Activated naive CD4-positive, alpha-beta T cell treated with anti-CD3 and anti-CD28 coated beads, Interleukin-2, amount 50 U/mL, for 24 hours (primary cell): ENCODE results near the gene CEP44.
A peak's percentile ranks its signal among the peaks of the same experiment; 100 is the strongest.
"Not testable (repeated sequence)": the region's sequence is repeated elsewhere in the genome, so short reads cannot be mapped to it uniquely, and the experiment has no call there.

Experiments
- H3K27ac Mint-ChIP-seq: one replicate; pipeline ENCODE4 v1.8.0; 2021; ENCODE audit warnings: mild to moderate bottlenecking, mixed read lengths
- H3K27me3 Mint-ChIP-seq: one replicate; pipeline ENCODE4 v1.8.0; 2021; ENCODE audit warnings: mixed read lengths
- H3K36me3 Mint-ChIP-seq: one replicate; pipeline ENCODE4 v1.8.0; 2021; ENCODE audit warnings: mixed read lengths
- H3K4me1 Mint-ChIP-seq: one replicate; pipeline ENCODE4 v1.8.0; 2021; ENCODE audit warnings: mixed read lengths
- H3K4me3 Mint-ChIP-seq: one replicate; pipeline ENCODE4 v1.8.0; 2021; ENCODE audit warnings: mild to moderate bottlenecking, mixed read lengths
- H3K9me3 Mint-ChIP-seq: one replicate; pipeline ENCODE4 v1.8.0; 2021; ENCODE audit warnings: mixed read lengths

Gene CEP44

DNA sequence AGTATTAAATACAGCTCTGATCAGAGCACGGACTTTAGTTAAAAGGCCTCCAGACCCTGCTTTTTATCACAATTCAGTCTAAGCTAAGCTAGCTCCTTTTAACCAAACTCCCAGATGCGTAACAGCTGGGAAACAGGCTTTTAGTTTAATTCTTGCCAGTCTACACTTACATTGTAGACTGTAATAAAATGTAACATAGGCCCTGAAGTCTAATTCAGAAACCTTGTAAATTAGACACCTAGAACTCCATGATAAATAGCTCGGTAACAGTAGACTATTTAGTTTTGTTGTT, 20.3 kb upstream of the CEP44 start:
- Mint-ChIP-seq H3K9me3 (no peaks in the 10 kb centered on the region), H3K27me3 (no peaks in the 10 kb centered on the region), H3K4me1 (peaks cover 12% of the 10 kb centered on the region), H3K4me3 (no peak overlapping the region), H3K27ac (no peak overlapping the region), H3K36me3 (peaks cover 4% of the 10 kb centered on the region)

DNA sequence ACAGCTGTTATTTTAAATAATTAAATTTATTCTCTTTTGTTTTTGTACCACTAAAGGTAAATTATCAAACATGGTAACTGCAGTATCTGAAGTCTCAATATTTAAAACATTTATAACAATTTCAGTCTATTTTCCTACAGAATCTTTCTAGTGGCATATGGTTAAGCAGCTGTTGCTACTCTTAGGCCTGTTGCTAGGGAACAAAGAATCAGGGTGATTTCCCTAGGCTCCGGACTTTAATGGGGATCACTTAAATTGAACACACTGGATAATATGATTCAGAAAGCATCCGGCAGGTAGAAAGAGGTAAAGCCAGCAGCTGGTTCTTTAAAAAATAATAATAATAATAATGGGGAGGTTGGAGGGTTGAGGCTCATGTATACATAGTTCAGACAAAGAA, 17.8 kb upstream of the CEP44 start:
- peaks cover 15% of the 10 kb centered on the region for H3K4me1 Mint-ChIP-seq
- H3K36me3 Mint-ChIP-seq, result peaks cover 4% of the 10 kb centered on the region
- H3K27ac Mint-ChIP-seq, result no peak overlapping the region

DNA sequence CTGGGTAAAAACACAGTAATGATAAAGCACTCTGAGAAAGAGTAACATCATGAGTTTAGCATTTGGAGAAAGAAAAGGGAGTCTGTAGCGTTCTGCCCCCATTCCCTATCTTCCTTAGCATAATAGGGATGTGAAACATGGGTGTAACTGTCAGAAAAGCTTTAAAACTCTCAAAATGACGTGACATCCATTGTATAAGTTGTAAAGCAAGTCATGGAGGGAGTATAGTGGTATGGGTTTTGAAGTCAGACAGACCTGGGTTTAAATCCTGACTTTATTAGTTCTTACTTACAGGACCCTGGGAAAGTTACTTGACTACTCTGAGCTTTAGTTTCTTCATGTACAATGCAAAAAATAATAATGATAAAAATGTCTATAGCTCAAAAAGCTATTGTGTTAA, 17.3 kb upstream of the CEP44 start:
- Mint-ChIP-seq H3K36me3 (peaks cover 6% of the 10 kb centered on the region), H3K9me3 (no peaks in the 10 kb centered on the region), H3K27ac (no peak overlapping the region), H3K4me1 (peaks cover 20% of the 10 kb centered on the region), H3K27me3 (no peaks in the 10 kb centered on the region), H3K4me3 (no peak overlapping the region)

More for the DNA sequence above, 17.8 kb upstream of the CEP44 start:
- no peaks in the 10 kb centered on the region for H3K27me3 Mint-ChIP-seq
- H3K9me3 Mint-ChIP-seq, result no peaks in the 10 kb centered on the region
- H3K4me3 Mint-ChIP-seq, result no peak overlapping the region

DNA sequence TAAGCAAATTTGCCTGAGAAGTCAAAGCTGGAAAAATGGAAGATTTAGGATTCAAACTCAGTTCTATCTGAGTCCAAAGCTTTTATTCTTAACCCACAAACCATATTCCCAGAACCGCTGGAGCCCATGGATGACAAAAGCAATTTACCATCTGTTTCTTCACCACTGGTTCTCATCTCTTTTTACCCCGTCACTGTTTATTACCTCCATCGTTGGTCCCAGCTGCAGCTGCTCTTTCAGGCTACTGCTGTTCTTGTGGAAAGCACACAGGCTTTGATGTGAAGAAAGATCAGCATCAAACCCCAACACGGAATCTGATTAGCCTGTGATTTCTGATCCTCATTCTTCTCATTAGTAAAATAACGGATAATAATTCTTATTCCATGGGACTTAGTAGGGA, 9.8 kb upstream of the CEP44 start:
- Mint-ChIP-seq H3K27ac (no peak overlapping the region), H3K36me3 (peaks cover 5% of the 10 kb centered on the region), H3K27me3 (no peaks in the 10 kb centered on the region), H3K9me3 (peaks cover under 1% of the 10 kb centered on the region), H3K4me1 (peaks cover 64% of the 10 kb centered on the region), H3K4me3 (no peak overlapping the region)

DNA sequence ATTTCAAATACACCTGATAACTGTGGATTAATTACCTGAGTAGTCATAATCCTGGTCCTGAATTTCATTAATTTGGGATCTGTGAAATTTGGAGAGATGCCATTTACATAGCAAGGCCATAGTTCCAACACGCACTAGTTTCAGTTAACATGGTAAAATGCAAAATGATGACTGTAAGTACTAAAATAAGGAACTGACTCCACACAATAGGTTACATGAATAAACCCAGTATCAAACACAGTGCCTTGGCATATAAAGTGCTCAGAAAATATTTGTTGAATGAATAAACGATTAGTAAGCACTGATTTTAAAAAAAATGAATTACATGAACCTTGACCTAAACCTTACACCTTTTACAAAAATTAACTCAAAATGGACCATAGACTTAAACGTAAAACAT, 9.3 kb upstream of the CEP44 start:
- no peak overlapping the region for H3K27ac Mint-ChIP-seq
- peaks cover 70% of the 10 kb centered on the region for H3K4me1 Mint-ChIP-seq
- H3K36me3 Mint-ChIP-seq, result peaks cover 10% of the 10 kb centered on the region
- H3K27me3 Mint-ChIP-seq, result no peaks in the 10 kb centered on the region
- no peak overlapping the region for H3K4me3 Mint-ChIP-seq
- peaks cover 4% of the 10 kb centered on the region for H3K9me3 Mint-ChIP-seq

DNA sequence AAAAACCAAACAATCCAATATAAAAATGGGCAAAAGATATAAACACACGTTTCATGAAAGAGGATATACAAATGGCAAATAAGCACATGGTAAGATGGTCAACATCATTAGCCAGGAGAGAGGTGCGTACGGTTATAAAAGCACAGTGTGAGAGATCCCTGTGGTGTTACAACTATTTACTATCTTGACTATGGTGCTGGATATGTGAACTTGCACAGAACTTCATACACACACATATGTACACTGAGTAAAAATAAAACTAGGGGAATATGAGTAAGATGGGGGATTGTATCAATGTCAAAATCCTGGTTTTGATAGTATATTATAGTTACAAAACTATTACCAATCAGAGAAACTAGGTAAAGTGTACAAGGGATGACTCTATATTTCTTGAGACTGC, 8.6 kb upstream of the CEP44 start:
- Mint-ChIP-seq H3K4me1 (peaks cover 76% of the 10 kb centered on the region), H3K27ac (no peak overlapping the region), H3K9me3 (peaks cover 4% of the 10 kb centered on the region), H3K27me3 (no peaks in the 10 kb centered on the region), H3K4me3 (no peak overlapping the region), H3K36me3 (peaks cover 14% of the 10 kb centered on the region)

DNA sequence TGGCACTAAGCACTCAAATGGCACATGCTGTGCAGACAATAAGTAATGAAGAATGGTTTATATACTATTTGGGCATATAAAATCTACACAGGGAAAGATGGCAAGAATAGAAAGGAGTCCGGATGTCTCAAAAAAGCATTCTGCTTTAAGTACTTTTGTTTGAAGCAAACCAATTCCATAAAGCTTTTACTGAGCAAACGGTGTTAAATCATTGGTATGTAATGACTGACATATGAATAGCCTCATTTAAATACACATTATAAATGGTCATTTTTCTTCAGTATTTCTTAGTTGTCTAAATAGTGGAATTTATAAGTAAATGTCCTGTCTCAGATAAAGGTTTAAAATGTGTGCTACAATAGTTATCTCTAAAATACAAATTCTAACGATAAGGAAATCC, 6.3 kb upstream of the CEP44 start:
- no peaks in the 10 kb centered on the region for H3K27me3 Mint-ChIP-seq
- peaks cover 83% of the 10 kb centered on the region for H3K4me1 Mint-ChIP-seq
- H3K27ac Mint-ChIP-seq, result no peak overlapping the region
- peaks cover 17% of the 10 kb centered on the region for H3K36me3 Mint-ChIP-seq
- no peak overlapping the region for H3K4me3 Mint-ChIP-seq
- peaks cover 4% of the 10 kb centered on the region for H3K9me3 Mint-ChIP-seq

DNA sequence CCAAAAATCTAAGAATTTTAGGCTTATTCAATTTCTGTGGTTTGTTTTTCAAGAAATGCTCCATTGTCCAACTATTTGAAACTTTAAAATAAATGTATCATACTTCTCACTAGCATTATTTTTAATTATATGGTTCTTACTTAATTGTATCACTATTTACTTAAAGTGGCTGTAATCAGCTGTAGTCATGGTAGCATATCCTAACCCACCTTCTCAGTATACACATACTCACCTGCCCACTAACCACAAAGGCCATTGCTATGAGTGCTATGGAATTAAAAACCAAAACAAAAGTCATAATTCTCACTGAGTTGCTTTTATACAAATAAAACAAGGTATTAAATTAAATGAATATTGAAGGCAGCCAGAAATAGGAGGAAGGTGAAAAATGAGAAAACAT, 5.2 kb upstream of the CEP44 start:
- peaks cover 4% of the 10 kb centered on the region for H3K9me3 Mint-ChIP-seq
- peaks cover 82% of the 10 kb centered on the region for H3K4me1 Mint-ChIP-seq
- no peak overlapping the region for H3K4me3 Mint-ChIP-seq
- H3K27ac Mint-ChIP-seq, result no peak overlapping the region
- H3K36me3 Mint-ChIP-seq, result peaks cover 17% of the 10 kb centered on the region
- H3K27me3 Mint-ChIP-seq, result no peaks in the 10 kb centered on the region

DNA sequence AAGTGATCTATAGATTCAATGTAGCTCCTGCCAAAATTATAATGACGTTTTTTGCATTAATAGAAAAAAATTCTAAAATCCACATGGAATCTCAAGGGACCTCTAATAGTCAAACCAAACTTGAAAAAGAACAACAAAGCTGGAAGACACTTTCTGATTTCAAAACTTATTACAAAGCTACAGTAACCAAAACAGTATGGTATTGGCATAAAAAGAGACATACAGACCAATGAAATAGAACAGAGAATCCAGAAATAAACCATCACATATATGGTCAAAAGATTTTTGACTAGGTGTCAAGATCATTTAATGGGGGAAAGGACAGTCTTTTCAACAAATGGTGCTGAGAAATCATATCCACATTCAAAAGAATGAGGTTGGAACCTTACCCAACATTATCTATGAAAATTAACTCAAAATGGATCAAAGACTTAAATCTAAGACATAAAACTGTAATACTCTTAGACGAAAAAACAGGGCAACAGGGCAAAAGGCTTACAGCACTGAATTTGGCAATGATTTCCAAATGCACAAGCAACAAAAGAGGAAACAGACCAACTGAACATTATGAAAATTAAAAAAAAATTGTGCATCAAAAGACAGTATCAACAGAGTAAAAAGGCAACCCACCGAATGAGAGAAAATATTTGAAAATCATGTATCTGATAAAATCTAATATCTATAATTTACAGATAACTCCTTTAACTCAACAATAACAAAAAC, 4.1 kb upstream of the CEP44 start:
- Mint-ChIP-seq H3K4me1 (peaks cover 76% of the 10 kb centered on the region), H3K36me3 (peaks cover 17% of the 10 kb centered on the region), H3K27ac (no peak overlapping the region), H3K9me3 (peaks cover 4% of the 10 kb centered on the region), H3K4me3 (peak overlapping the region; percentile 42), H3K27me3 (no peaks in the 10 kb centered on the region)

DNA sequence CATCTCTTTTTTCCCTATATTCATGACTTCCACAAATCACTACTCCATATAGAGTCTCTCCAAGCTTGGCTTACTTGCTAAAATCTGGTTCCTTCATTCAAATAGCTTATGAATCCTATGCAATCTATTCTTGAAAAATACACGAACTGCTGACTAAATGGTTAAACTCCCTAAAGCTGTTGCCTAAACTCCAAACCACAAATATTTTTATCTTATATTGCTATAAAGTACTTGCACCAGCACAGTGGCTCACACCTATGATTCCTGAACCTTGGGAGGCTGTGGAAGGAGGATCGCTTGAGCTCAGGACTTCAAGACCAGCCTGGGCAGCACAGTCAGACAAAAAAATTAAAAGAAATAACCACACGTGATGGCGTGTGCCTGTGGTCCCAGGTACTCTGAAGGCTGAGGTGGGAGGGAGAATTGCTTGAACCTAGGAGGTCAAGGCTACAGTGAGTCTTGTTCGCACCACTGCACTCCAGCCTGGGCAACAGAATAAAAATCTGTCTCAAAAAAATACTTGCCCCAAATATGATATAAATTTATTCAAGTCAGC, 2.5 kb upstream of the CEP44 start:
- Mint-ChIP-seq H3K4me1 (peaks cover 79% of the 10 kb centered on the region), H3K9me3 (peaks cover 4% of the 10 kb centered on the region), H3K27ac (peak overlapping the region; percentile 74), H3K36me3 (peaks cover 17% of the 10 kb centered on the region), H3K27me3 (no peaks in the 10 kb centered on the region), H3K4me3 (peak overlapping the region; percentile 26)

DNA sequence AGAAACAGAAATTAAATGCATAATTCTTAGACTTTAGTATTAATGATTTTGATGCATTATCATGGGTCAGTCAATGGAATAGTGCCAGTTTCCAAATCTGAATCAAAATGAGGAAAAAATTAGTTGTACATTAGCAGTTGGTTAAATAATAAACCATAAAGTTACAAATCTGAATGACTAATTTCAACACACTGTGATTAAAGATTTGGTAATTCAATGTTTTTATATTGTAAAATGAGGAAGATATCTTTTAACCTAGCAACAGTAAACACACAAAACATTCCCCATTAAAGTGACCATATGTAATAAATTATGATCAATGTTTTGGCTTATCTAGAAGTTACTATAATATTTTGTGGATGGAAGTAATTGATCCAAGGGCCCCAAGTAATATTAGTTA, 1.8 kb upstream of the CEP44 start:
- H3K27me3 Mint-ChIP-seq, result no peaks in the 10 kb centered on the region
- H3K4me3 Mint-ChIP-seq, result peak overlapping the region; percentile 90
- no peak overlapping the region for H3K27ac Mint-ChIP-seq
- H3K36me3 Mint-ChIP-seq, result peaks cover 17% of the 10 kb centered on the region
- H3K9me3 Mint-ChIP-seq, result peaks cover 4% of the 10 kb centered on the region
- peaks cover 78% of the 10 kb centered on the region for H3K4me1 Mint-ChIP-seq

DNA sequence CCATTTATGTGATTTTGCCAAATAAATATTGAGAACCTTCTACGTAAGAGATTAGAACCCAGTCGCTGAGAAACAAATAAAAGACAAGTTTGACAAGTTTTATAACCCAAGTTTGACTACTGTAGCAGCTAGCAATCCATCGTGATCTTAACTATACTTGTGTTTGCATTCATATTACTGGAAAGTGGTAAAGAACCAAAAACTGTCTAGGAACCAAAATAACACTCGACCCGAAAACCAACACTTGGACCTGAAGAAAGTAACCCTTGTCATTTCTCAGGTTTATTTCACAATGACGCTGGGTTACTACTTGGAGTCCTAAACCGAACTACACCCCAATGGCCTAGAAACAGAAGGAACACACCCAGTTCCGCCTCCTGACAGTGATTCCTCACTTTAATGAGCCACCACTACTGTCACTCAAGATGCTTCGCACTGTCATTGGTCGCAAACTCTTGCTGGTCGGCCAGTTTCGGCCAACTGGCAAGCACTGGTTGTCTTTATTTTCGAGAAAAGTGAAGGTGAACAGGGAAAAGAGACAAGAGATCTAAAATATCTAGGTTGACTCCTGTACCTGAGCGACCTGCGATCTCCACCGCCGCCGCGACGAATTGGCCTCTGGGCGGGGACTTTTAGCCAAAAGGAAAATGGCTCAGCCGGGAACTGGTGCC, 740 bp upstream of the CEP44 start:
- Mint-ChIP-seq H3K4me3 (peak overlapping the region; percentile 90), H3K36me3 (peaks cover 17% of the 10 kb centered on the region), H3K27ac (peak overlapping the region; percentile 100), H3K9me3 (peaks cover 4% of the 10 kb centered on the region), H3K4me1 (peaks cover 73% of the 10 kb centered on the region), H3K27me3 (no peaks in the 10 kb centered on the region)

DNA sequence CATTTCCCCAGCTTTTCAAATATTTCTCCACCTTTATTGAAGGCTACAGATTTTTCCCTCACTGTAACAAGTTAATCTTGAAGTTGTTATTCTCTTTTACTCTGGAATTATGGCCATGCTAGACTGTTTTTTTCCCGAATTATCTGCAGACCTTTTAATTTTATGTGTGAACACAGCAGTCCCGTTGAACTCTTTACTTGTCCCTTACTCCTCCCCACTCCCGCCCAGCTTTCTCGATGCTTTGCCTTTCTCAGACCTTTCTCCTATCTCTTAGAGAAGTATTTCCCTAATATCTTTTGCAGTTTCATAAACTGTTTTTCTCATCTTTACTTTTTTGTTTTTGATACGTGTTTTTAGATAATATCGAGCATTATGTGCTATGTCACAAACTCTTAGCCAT, 776 bp downstream of the CEP44 start:
- Mint-ChIP-seq H3K36me3 (peaks cover 12% of the 10 kb centered on the region), H3K9me3 (no peaks in the 10 kb centered on the region), H3K4me1 (peaks cover 65% of the 10 kb centered on the region), H3K27ac (peak overlapping the region; percentile 100), H3K27me3 (no peaks in the 10 kb centered on the region), H3K4me3 (peak overlapping the region; percentile 90)

DNA sequence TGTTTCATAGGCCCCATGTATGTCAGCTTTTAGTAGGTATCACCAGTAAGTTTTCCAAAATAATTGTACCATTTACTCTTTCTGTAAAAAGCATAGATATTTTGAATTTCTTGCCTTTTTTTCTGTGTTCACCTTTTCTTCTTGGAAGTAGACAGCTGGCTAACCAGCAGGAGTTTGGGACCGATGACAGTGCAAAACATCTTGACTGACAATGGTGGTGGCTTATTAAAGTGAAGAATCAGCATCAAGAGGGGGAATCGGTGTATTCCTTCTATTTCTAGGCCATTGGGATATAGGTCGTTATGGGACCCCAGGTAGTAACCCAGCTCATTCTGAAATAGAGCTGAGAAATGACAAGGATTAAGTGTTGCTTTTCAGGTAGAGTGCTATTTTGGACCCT, 3.2 kb downstream of the CEP44 start:
- peaks cover 55% of the 10 kb centered on the region for H3K4me1 Mint-ChIP-seq
- H3K36me3 Mint-ChIP-seq, result peaks cover 8% of the 10 kb centered on the region
- H3K9me3 Mint-ChIP-seq, result no peaks in the 10 kb centered on the region
- no peaks in the 10 kb centered on the region for H3K27me3 Mint-ChIP-seq
- H3K4me3 Mint-ChIP-seq, result no peak overlapping the region
- no peak overlapping the region for H3K27ac Mint-ChIP-seq

DNA sequence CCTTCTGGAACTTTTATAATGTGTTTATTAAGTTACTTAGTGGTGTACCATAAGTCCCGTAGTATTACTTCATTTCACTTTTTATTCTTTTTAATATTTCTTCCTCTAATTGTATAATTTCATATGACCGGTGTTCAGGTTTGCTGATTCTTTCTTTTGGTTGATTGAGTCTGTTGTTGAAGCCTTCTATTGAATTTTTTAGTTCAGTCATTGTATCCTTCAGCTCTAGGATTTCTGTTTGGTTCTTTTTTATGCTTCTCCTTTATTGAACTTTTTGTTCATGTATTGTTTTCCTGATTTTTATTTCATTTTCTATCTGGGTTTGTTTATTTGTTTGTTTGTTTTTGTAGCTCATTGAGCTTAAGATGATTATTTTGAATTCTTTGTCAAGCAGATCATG, 8.8 kb downstream of the CEP44 start:
- H3K9me3 Mint-ChIP-seq, result peaks cover 15% of the 10 kb centered on the region
- no peaks in the 10 kb centered on the region for H3K27me3 Mint-ChIP-seq
- no peak overlapping the region for H3K27ac Mint-ChIP-seq
- peaks cover 32% of the 10 kb centered on the region for H3K4me1 Mint-ChIP-seq
- H3K4me3 Mint-ChIP-seq, result no peak overlapping the region
- peaks cover 29% of the 10 kb centered on the region for H3K36me3 Mint-ChIP-seq

DNA sequence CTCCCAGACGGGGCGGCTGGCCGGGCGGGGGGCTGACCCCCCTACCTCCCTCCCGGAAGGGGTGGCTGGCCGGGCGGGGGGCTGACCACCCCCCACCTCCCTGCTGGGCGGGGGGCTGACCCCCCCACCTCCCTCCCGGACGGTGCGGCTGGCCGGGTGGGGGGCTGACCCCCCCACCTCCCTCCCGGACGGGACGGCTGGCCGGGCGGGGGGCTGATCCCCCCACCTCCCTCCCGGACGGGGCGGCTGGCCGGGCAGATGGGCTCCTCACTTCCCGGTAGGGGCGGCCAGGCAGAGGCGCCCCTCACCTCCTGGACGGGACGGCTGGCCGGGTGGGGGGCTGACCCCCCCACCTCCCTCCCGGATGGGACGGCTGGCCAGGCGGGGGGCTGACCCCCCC, 10.9 kb downstream of the CEP44 start:
- not testable (repeated sequence) for H3K4me3 Mint-ChIP-seq, H3K27me3 Mint-ChIP-seq, H3K27ac Mint-ChIP-seq
- peaks cover 25% of the 10 kb centered on the region for H3K4me1 Mint-ChIP-seq
- peaks cover 30% of the 10 kb centered on the region for H3K36me3 Mint-ChIP-seq
- peaks cover 15% of the 10 kb centered on the region for H3K9me3 Mint-ChIP-seq
